Effector memory CD8-positive, alpha-beta T cell (primary cell): ENCODE results near the gene TGIF1.

Source experiments
- ATAC-seq: fragments of 150-1000 bp; cut with Tn5 transposase; replicated peaks from 2 replicates; pipeline ENCODE4 v1.10.0; 2021; ENCODE audit warnings: mild to moderate bottlenecking, moderate library complexity
- DNase-seq, 3 experiments: peaks; one replicate each; pipeline ENCODE4 v3.0.0; 2021
- H3K27ac Mint-ChIP-seq, 2 donors: one replicate each; pipeline ENCODE4 v1.8.0; 2022; ENCODE audit warnings: mild to moderate bottlenecking in 2 of 2, mixed read lengths in 2 of 2, moderate library complexity in 2 of 2
- H3K27me3 Mint-ChIP-seq, 2 donors: one replicate each; pipeline ENCODE4 v1.8.0; 2022; ENCODE audit warnings: mixed read lengths in 2 of 2
- H3K36me3 Mint-ChIP-seq: one replicate; pipeline ENCODE4 v1.8.0; 2022; ENCODE audit warnings: mild to moderate bottlenecking, moderate library complexity, mixed read lengths; ENCODE audit not compliant: insufficient read depth
- H3K4me1 Mint-ChIP-seq, 2 donors: one replicate each; pipeline ENCODE4 v1.8.0; 2022; ENCODE audit warnings: low read depth in 2 of 2, mixed read lengths in 2 of 2
- H3K4me3 Mint-ChIP-seq, 2 donors: one replicate each; pipeline ENCODE4 v1.8.0; 2022; ENCODE audit warnings: mild to moderate bottlenecking in 2 of 2, mixed read lengths in 2 of 2, moderate library complexity in 2 of 2
- H3K9me3 Mint-ChIP-seq, 2 donors: one replicate each; pipeline ENCODE4 v1.8.0; 2022; ENCODE audit warnings: mixed read lengths in 2 of 2

The TGIF1 gene

DNA sequence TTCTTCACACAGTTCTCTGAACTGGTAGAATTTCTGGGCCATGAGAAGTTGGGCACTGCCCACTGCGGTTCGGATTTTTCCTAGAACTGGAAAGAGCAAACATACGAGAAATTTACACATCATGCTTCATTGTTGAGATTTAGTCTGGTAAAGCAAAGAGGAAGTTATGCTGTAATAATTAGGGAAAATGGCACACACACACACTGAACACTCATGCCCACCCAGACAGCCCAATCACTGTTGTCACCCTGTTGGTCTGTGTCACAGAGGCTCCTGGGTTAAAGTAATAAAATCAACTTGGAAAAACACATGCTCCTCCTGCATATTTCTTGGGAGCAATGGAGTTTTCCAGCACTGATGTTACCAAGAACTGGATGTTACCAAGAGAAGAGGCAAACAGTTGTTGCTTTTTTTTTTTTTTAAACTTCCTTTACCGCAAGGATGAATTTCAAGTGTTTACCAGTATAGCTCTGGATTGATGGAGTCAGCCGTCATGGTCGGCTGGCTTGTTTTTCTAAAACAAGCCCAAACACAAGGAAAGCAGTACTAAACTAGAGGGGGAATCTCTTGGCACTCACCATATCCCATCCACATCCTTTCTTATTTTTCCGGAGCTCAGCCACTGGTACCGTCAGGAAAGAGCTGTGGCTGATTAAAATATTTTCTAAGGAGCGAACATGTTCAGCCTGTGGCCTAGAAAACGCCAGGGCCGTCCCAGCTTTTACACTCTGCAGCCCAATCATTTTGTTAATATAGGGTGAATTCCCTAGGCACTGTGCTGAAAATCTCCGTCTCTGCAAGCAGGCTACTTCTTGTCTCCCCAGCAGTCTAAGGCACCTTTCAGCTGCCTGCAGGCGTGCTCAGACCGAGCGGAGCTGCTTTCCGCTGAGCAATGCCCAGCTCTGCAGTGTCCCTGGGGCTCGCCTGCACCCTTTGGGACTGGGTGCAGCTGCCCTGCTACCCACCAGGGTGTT, 58.9 kb downstream of the TGIF1 start:
- Mint-ChIP-seq H3K4me1 (peaks cover 18% of the 10 kb centered on the region in 2 donors), H3K27ac (no peak overlapping the region), H3K27me3 (peaks cover 0 to 6% of the 10 kb centered on the region in 2 donors), H3K36me3 (peaks cover 22% of the 10 kb centered on the region), H3K9me3 (no peaks in the 10 kb centered on the region), H3K4me3 (no peak overlapping the region)
- ATAC-seq (no peak), DNase-seq (no peak)
